Measurements from ENCODE around the gene TFPT. TPM values are rescaled to one million over a fixed set of nuclear protein-coding genes. Genes with fewer than 3 reads are reported as not detected.
"Not testable (repeated sequence)": the region's sequence is repeated elsewhere in the genome, so short reads cannot be mapped to it uniquely, and the experiment has no call there.

TFPT gene
- total RNA-seq, 4 donors from 2014 or later, result 11.1 to 20.4 (median 16.0) TPM

- TF ChIP-seq CTCF (IDR thresholded peaks at IDR 0.05) (no peak), POLR2A (IDR thresholded peaks at IDR 0.05) (no peak)
- 2 to 4% methylated on average over 13 to 14 of the region's 14 CpGs for WGBS, 2 donors
- no peak overlapping the region for H3K4me3 ChIP-seq (ENCODE audit: low read depth, poor library complexity, severe bottlenecking)
- intact Hi-C loops (cut with DNase I; ENCODE audit: low total_unique reads), result no loop called here
- peak in 1 of 2 donors; percentile 24 for DNase-seq (ENCODE audit: low spot score in 2 of 2)
Observed at GRCh38 chr19:54096617-54097106, 18.8 kb downstream of the TFPT start.

- intact Hi-C loops (cut with DNase I; ENCODE audit: low total_unique reads); H3K4me3 ChIP-seq (ENCODE audit: low read depth, poor library complexity, severe bottlenecking): not testable (repeated sequence)
- peak in 1 of 2 donors; percentile 89 for DNase-seq (ENCODE audit: low spot score in 2 of 2)
- WGBS, 2 donors, result 1 to 3% methylated on average over 29 to 43 of the region's 46 CpGs
Observed at GRCh38 chr19:54095859-54096616, 19.4 kb downstream of the TFPT start.

GRCh38 chr19:54095136-54095858 lies 20.2 kb downstream of the TFPT start:
- intact Hi-C loops (cut with DNase I; ENCODE audit: low total_unique reads), result no loop called here
- DNase-seq (ENCODE audit: low spot score in 2 of 2), result no peak
- 75 to 77% methylated on average over 9 to 21 of the region's 22 CpGs for whole genome bisulfite sequencing, 2 donors
- no peak overlapping the region for H3K4me3 ChIP-seq (ENCODE audit: low read depth, poor library complexity, severe bottlenecking)
- no peak for TF ChIP-seq CTCF (IDR thresholded peaks at IDR 0.05)
- TF ChIP-seq POLR2A (IDR thresholded peaks at IDR 0.05), result no peak

GRCh38 chr19:54094426-54095000 lies 20.9 kb downstream of the TFPT start:
- H3K4me3 ChIP-seq (ENCODE audit: low read depth, poor library complexity, severe bottlenecking), result no peak overlapping the region
- WGBS, 2 donors, result 82 to 86% methylated on average over 17 of the region's 17 CpGs

GRCh38 chr19:54084410-54084809 lies 31.0 kb downstream of the TFPT start:
- intact Hi-C loops (cut with DNase I; ENCODE audit: low total_unique reads), result no loop called here

More at GRCh38 chr19:54094426-54095000, 20.9 kb downstream of the TFPT start:
- DNase-seq (ENCODE audit: low spot score in 2 of 2), result no peak
- intact Hi-C loops (cut with DNase I; ENCODE audit: low total_unique reads), result no loop called here
- TF ChIP-seq POLR2A (IDR thresholded peaks at IDR 0.05) (no peak), CTCF (IDR thresholded peaks at IDR 0.05) (no peak)

More at GRCh38 chr19:54084410-54084809, 31.0 kb downstream of the TFPT start:
- TF ChIP-seq CTCF (IDR thresholded peaks at IDR 0.05) (no peak), POLR2A (IDR thresholded peaks at IDR 0.05) (no peak)
- 86 to 96% methylated on average over 2 to 3 of the region's 3 CpGs for WGBS, 2 donors
- H3K4me3 ChIP-seq (ENCODE audit: low read depth, poor library complexity, severe bottlenecking), result no peak overlapping the region
- DNase-seq (ENCODE audit: low spot score in 2 of 2), result no peak
